Calu3 (cell line): ENCODE measurements around the gene ZNF777. TPM values are rescaled to one million over a fixed set of nuclear protein-coding genes. Genes with fewer than 3 reads are reported as not detected.

Experiments used
- BruUV-seq: library from RNA; stranded (reverse); fragments of 400-500 nt; replicated peaks from 2 replicates; lab custom pipeline; 2021; lab: Mats Ljungman, UMichigan
- CTCF ChIA-PET: fragments of 300-600 bp; sonication (Branson Sonifier 250); formaldehyde crosslinking; loops from one replicate; lab custom pipeline; 2022; ENCODE audit warnings: antibody characterized with exemption; lab: Charles Lee
- DNase-seq: peaks from one replicate; pipeline ENCODE4 v3.0.0; 2022
- H3K27ac Mint-ChIP-seq: one replicate; pipeline ENCODE4 v1.8.0; 2022; ENCODE audit warnings: mixed read lengths; ENCODE audit not compliant: unreplicated experiment
- H3K27me3 Mint-ChIP-seq: one replicate; pipeline ENCODE4 v1.8.0; 2022; ENCODE audit warnings: mixed read lengths; ENCODE audit not compliant: unreplicated experiment
- H3K36me3 Mint-ChIP-seq: one replicate; pipeline ENCODE4 v1.8.0; 2022; ENCODE audit warnings: mild to moderate bottlenecking, moderate library complexity, mixed read lengths; ENCODE audit not compliant: insufficient read depth, unreplicated experiment
- H3K4me1 Mint-ChIP-seq: one replicate; pipeline ENCODE4 v1.8.0; 2022; ENCODE audit warnings: mild to moderate bottlenecking, low read depth, mixed read lengths; ENCODE audit not compliant: unreplicated experiment
- H3K4me3 Mint-ChIP-seq: one replicate; pipeline ENCODE4 v1.8.0; 2022; ENCODE audit warnings: mild to moderate bottlenecking, low read depth, moderate library complexity, mixed read lengths; ENCODE audit not compliant: unreplicated experiment
- H3K9me3 Mint-ChIP-seq: one replicate; pipeline ENCODE4 v1.8.0; 2022; ENCODE audit warnings: low read depth, mixed read lengths; ENCODE audit not compliant: unreplicated experiment
- CTCF ChIP-seq: fragments of 200-600 bp; IDR thresholded peaks from one replicate; pipeline ENCODE4 v1.8.0; 2022; ENCODE audit warnings: antibody characterized with exemption; ENCODE audit not compliant: unreplicated experiment
- intact Hi-C: fragments of 100-400 bp; cut with micrococcal nuclease; formaldehyde crosslinking; loops from one replicate; pipeline ENCODE4 v1.10.0; 2022; ENCODE audit not compliant: unreplicated experiment
- total RNA-seq: library from RNA; stranded (reverse); gene quantifications from 2 replicates; pipeline ENCODE4 v1.2.3, GENCODE V29; 2022

The ZNF777 gene
- total RNA-seq, 1 experiment from 2014 or later: 12.3 TPM

- Mint-ChIP-seq H3K4me3 (no peak overlapping the region), H3K9me3 (peaks cover 2% of the 10 kb centered on the region), H3K27me3 (peaks cover 10% of the 10 kb centered on the region), H3K36me3 (peaks cover under 1% of the 10 kb centered on the region), H3K4me1 (peaks cover 2% of the 10 kb centered on the region), H3K27ac (no peak overlapping the region)
- no peak for TF ChIP-seq CTCF
- intact Hi-C loops: no loop called here
- CTCF ChIA-PET: no interaction called here
- no TSS peak for BruUV-seq
- no peak for DNase-seq
Measured at GRCh38 chr7:149466364-149466763, 5.5 kb upstream of the ZNF777 start.

DNA sequence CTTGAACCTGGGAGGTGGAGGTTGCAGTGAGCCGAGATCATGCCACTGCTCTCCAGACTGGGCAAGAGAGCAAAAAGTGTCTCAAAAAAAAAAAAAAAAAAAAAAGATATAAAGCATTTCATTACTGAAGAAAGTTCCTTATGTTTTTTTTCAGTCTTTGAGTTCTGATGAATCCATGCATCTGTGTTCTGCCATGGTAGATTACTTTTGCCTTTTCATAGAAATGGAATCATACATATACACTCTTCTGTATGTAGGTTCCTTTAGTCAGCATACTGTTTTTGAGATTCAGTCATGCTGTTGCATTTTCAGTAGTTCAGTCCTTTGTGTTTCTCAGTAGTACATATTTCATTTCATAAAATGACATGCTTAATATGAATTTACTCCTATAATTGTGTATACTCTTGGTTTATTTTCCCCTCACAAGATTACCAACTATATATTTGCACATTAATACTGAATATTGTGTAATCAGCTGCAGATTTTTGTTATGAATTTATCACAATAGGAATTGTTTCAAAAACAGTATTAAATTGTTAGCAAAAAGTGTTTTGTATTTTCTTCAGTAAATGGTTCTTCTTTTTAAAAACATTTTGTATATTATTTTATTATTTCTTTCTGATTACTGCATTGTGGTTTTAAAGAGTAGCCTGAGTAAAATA lies 2.8 kb upstream of the ZNF777 start:
- CTCF ChIA-PET: no interaction called here
- intact Hi-C loops: no loop called here
- no TSS peak for BruUV-seq
- Mint-ChIP-seq H3K27ac (no peak overlapping the region), H3K4me3 (no peak overlapping the region), H3K27me3 (peaks cover 10% of the 10 kb centered on the region), H3K9me3 (peaks cover 2% of the 10 kb centered on the region), H3K4me1 (peaks cover 8% of the 10 kb centered on the region), H3K36me3 (peaks cover 12% of the 10 kb centered on the region)
- TF ChIP-seq CTCF: no peak
- DNase-seq: no peak

DNA sequence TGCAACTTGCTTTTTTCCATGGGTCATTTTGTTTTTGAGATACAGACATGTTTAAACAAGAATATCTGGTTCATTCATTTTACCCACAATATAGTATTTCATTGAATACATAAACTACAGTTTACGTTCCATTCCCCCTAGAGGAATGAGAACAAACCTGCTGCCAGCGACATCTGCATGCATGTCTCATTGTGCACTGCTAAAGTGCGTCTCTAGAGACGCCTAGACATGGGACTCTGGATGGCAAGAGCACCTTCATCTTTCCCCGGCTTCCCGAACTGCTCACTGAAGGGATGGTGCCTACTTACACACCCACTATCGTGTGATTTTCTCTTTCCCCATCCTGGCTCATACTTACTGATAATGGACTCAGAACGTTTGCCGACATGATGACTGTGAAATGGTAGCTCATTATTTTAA lies 1.2 kb upstream of the ZNF777 start:
- H3K27ac Mint-ChIP-seq: no peak overlapping the region
- TF ChIP-seq CTCF: no peak
- H3K4me1 Mint-ChIP-seq: peaks cover 8% of the 10 kb centered on the region
- H3K9me3 Mint-ChIP-seq: peaks cover 2% of the 10 kb centered on the region
- no TSS peak for BruUV-seq
- intact Hi-C loops: no loop called here
- CTCF ChIA-PET: no interaction called here
- H3K4me3 Mint-ChIP-seq: no peak overlapping the region
- DNase-seq: no peak
- H3K27me3 Mint-ChIP-seq: peaks cover 10% of the 10 kb centered on the region
- peaks cover 12% of the 10 kb centered on the region for H3K36me3 Mint-ChIP-seq

GRCh38 chr7:149459540-149460452 lies 1.1 kb downstream of the ZNF777 start:
- DNase-seq: peak; percentile 28
- no peak for TF ChIP-seq CTCF
- no peak overlapping the region for H3K27ac Mint-ChIP-seq
- peaks cover 8% of the 10 kb centered on the region for H3K4me1 Mint-ChIP-seq
- BruUV-seq: no TSS peak
- intact Hi-C loops: loop anchor here (2.0 kb wide), 1 partner anchor 37 kb away; no protein-coding TSS in a partner anchor
- peaks cover 16% of the 10 kb centered on the region for H3K36me3 Mint-ChIP-seq
- peaks cover 8% of the 10 kb centered on the region for H3K27me3 Mint-ChIP-seq
- CTCF ChIA-PET: interaction anchor here (1.0 to 1.4 kb wide), 2 partner anchors 150 to 198 kb away, joined by 4 read pairs; partner anchors contain the start of gene ZNF783
- H3K9me3 Mint-ChIP-seq: no peaks in the 10 kb centered on the region
- peak overlapping the region; percentile 76 for H3K4me3 Mint-ChIP-seq
